ENCODE data around the gene TOMM20. TPM values are rescaled to one million over a fixed set of nuclear protein-coding genes. Genes with fewer than 3 reads are reported as not detected.

The TOMM20 gene
- total and polyA plus RNA-seq, 9 of the 15 experiments (the other 6 are each of a cell fraction or from before 2014, with no cell fraction given) = 70.6 to 334 (median 159) TPM

DNA sequence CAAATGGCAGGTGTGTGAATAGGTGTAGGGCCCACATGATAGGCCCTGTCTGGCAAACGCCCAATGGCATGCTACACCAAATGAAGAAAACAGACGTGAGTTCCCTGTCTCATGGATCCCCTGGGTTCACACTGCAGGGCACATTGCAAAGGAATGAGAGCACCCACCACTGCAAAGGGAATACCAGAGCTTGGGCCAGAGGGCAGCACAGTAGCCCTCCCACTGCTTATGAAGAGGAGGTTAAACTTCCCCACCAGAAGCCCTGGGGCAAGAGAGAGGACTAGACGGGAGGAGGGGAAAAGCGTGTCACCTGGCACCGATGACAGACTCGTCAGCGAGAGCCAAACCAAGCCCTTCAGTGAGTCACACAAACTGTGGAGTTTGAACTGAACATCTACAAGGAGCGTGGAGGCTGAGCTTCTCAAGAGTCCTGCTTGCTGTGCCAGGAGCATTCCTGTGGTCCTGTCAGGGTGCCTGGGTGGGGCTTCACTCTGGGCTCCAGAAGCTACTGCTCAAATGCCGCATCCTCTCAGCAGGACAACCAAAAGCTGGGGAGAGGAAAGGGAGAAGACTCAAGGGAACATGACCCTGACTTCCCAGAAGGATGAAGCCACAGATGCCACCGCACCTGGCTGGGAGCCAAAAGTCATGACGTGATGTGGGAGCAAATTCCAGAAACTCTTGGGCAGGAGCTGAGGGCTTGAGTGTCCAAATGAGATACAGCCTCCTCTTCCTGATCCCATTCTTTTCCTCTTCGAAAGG, 61.1 kb downstream of the TOMM20 start (continued):
- TF ChIP-seq BRF1 (IDR thresholded peaks at IDR 0.05; ENCODE audit: borderline replicate concordance, extremely low read depth, insufficient read length) (no peak), FOSL1 (tag; conservative IDR thresholded peaks at IDR 0.05) (peak; percentile 72; the same call in 1 of the 2 replicates), NCOA2 (IDR thresholded peaks at IDR 0.05; ENCODE audit: partially characterized antibody in 2 of 2) (no peak), ZBTB17 (CRISPR knock-in tag; IDR thresholded peaks at IDR 0.05) (no peak), CREM (IDR thresholded peaks at IDR 0.05; ENCODE audit: low read depth) (peak; percentile 14; the same call in 1 of the 2 replicates), JUND (IDR thresholded peaks at IDR 0.05; ENCODE audit: borderline replicate concordance, low read depth, low read length) (0 out of 2 replicates have a peak, but pooled peaks have one; percentile 2), JUND (tag; IDR thresholded peaks at IDR 0.05; ENCODE audit: borderline replicate concordance, low read depth, low read length) (no peak; the same call in 2 of the 3 replicates), CREB1 (IDR thresholded peaks at IDR 0.05) (no peak), CREB1 (CRISPR knock-in tag; IDR thresholded peaks at IDR 0.05) (0 out of 2 replicates have a peak, but pooled peaks have one; percentile 36), CTBP1 (IDR thresholded peaks at IDR 0.05; ENCODE audit: borderline replicate concordance) (peak; percentile 34; the same call in 1 of the 2 replicates), DMBX1 (CRISPR knock-in tag; IDR thresholded peaks at IDR 0.05; ENCODE audit: borderline replicate concordance) (no peak), GABPB2 (CRISPR knock-in tag; conservative IDR thresholded peaks at IDR 0.05) (no peak), ATF1 (CRISPR knock-in tag; IDR thresholded peaks at IDR 0.05) (no peak), ATF1 (tag; IDR thresholded peaks at IDR 0.05) (peak; percentile 54; the same call in 1 of the 2 replicates)
- TF ChIP-seq, protein P1, sequence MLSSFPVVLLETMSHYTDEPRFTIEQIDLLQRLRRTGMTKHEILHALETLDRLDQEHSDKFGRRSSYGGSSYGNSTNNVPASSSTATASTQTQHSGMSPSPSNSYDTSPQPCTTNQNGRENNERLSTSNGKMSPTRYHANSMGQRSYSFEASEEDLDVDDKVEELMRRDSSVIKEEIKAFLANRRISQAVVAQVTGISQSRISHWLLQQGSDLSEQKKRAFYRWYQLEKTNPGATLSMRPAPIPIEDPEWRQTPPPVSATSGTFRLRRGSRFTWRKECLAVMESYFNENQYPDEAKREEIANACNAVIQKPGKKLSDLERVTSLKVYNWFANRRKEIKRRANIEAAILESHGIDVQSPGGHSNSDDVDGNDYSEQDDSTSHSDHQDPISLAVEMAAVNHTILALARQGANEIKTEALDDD (IDR thresholded peaks at IDR 0.05) = peak; percentile 31; the same call in 1 of the 2 replicates
- TF ChIP-seq, protein P2, sequence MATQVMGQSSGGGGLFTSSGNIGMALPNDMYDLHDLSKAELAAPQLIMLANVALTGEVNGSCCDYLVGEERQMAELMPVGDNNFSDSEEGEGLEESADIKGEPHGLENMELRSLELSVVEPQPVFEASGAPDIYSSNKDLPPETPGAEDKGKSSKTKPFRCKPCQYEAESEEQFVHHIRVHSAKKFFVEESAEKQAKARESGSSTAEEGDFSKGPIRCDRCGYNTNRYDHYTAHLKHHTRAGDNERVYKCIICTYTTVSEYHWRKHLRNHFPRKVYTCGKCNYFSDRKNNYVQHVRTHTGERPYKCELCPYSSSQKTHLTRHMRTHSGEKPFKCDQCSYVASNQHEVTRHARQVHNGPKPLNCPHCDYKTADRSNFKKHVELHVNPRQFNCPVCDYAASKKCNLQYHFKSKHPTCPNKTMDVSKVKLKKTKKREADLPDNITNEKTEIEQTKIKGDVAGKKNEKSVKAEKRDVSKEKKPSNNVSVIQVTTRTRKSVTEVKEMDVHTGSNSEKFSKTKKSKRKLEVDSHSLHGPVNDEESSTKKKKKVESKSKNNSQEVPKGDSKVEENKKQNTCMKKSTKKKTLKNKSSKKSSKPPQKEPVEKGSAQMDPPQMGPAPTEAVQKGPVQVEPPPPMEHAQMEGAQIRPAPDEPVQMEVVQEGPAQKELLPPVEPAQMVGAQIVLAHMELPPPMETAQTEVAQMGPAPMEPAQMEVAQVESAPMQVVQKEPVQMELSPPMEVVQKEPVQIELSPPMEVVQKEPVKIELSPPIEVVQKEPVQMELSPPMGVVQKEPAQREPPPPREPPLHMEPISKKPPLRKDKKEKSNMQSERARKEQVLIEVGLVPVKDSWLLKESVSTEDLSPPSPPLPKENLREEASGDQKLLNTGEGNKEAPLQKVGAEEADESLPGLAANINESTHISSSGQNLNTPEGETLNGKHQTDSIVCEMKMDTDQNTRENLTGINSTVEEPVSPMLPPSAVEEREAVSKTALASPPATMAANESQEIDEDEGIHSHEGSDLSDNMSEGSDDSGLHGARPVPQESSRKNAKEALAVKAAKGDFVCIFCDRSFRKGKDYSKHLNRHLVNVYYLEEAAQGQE (IDR thresholded peaks at IDR 0.05; ENCODE audit: borderline replicate concordance) = no peak
- TF ChIP-seq, protein P2 (CRISPR knock-in tag; IDR thresholded peaks at IDR 0.05; ENCODE audit: low read depth) = no peak
- TF ChIP-seq, protein P3, sequence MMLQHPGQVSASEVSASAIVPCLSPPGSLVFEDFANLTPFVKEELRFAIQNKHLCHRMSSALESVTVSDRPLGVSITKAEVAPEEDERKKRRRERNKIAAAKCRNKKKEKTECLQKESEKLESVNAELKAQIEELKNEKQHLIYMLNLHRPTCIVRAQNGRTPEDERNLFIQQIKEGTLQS (IDR thresholded peaks at IDR 0.05) = peak; percentile 75
- TF ChIP-seq, protein P3 (CRISPR knock-in tag; conservative IDR thresholded peaks at IDR 0.05) = no peak
